Measurements from ENCODE around the gene SLC9A9. TPM values are rescaled to one million over a fixed set of nuclear protein-coding genes. Genes with fewer than 3 reads are reported as not detected.
A peak's percentile ranks its signal among the peaks of the same experiment; 100 is the strongest.
"Not testable (repeated sequence)": the region's sequence is repeated elsewhere in the genome, so short reads cannot be mapped to it uniquely, and the experiment has no call there.

The SLC9A9 gene
- total RNA-seq, 2 experiments from 2014 or later: 12.2 TPM

DNA sequence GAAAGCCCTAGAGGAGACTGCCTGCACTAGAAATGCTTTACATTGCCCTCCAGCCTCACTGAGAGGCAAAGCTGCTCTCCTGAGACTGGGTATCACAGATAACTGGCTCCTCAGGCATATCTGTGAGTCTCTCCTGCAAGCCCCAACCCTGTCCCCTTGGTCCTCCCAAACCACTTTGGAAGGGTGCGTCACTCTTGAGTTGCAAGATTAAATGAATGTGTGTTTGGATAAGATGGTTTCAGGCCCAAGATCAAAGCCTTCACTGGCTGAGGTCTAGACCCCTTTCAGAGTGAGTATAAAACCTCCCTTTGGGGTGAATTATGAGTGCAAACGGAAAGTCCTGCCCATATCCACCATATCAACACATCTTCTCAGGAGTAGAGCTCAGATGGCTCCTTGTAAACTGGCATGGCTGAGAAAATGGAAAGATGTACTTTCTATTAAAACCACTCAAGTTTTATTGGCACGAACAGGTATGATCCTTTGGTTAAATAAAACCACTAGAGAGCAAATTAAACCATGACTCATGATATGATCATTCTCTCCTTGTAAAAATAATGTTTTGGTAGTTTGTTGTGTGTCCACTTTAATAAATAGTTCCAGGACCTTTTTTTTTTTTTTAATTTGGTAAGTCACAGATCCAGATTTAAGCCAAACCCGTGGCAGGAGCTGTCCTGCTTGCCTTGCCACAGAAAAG, 564.7 kb downstream of the SLC9A9 start:
- Mint-ChIP-seq H3K4me1 (ENCODE audit: low read depth) (peaks cover 15% of the 10 kb centered on the region), H3K27me3 (no peaks in the 10 kb centered on the region), H3K9me3 (no peaks in the 10 kb centered on the region), H3K36me3 (ENCODE audit: low read depth) (no peaks in the 10 kb centered on the region), H3K27ac (no peak overlapping the region), H3K4me3 (no peak overlapping the region)
- no peak for DNase-seq
- ATAC-seq (ENCODE audit: poor library complexity): no peak
- Histone ChIP-seq H3K27ac (ENCODE audit: low read depth in 1 of 2, low read length in 2 of 2) (no peak overlapping the region), H3K4me1 (ENCODE audit: insufficient read depth, low read length) (no peaks in the 10 kb centered on the region), H3K4me3 (ENCODE audit: low read length) (no peak overlapping the region), H3K27me3 (ENCODE audit: control insufficient read depth in 1 of 2, insufficient read depth in 2 of 2, low read length in 2 of 2) (no peaks in the 10 kb centered on the region), H3K9me3 (ENCODE audit: control insufficient read depth in 1 of 2, insufficient read depth in 1 of 2, low read length in 2 of 2) (peaks cover 0 to 8% of the 10 kb centered on the region in 2 experiments), H3K36me3 (ENCODE audit: insufficient read depth, low read length) (no peaks in the 10 kb centered on the region)
- intact Hi-C loops (cut with DNase I, micrococcal nuclease): no loop called here
- POLR2A ChIA-PET: no interaction called here
- CTCF ChIA-PET: no interaction called here
- TF ChIP-seq, protein P1, sequence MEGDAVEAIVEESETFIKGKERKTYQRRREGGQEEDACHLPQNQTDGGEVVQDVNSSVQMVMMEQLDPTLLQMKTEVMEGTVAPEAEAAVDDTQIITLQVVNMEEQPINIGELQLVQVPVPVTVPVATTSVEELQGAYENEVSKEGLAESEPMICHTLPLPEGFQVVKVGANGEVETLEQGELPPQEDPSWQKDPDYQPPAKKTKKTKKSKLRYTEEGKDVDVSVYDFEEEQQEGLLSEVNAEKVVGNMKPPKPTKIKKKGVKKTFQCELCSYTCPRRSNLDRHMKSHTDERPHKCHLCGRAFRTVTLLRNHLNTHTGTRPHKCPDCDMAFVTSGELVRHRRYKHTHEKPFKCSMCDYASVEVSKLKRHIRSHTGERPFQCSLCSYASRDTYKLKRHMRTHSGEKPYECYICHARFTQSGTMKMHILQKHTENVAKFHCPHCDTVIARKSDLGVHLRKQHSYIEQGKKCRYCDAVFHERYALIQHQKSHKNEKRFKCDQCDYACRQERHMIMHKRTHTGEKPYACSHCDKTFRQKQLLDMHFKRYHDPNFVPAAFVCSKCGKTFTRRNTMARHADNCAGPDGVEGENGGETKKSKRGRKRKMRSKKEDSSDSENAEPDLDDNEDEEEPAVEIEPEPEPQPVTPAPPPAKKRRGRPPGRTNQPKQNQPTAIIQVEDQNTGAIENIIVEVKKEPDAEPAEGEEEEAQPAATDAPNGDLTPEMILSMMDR (IDR thresholded peaks at IDR 0.05): no peak

DNA sequence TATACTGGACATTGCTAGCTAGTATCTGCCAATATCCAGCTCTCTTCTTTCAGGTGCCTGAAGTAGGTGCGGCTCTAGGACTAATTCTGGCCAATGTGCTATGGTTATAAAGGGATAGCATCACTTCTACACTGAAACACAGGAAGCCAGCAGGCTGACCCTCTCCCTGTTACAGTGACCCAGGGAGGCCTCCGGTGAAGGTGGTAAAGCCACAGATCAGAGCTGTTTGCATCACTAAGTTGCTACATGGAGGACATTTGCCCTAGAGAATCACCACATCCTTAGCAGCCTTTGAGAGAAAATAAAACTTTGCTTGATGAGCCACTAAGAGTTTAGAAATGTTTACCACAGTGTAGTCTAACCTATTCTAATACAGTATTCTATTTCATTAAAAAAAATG, 567.3 kb downstream of the SLC9A9 start:
- CTCF ChIA-PET: interaction anchor here (0.8 kb wide), 1 partner anchor 469 kb away, joined by 4 read pairs; no protein-coding TSS in a partner anchor
- no peaks in the 10 kb centered on the region for H3K36me3 Mint-ChIP-seq (ENCODE audit: low read depth)
- no peak overlapping the region for H3K27ac Mint-ChIP-seq
- H3K9me3 Mint-ChIP-seq: no peaks in the 10 kb centered on the region
- intact Hi-C loops (cut with DNase I, micrococcal nuclease): no loop called here
- Histone ChIP-seq H3K36me3 (ENCODE audit: insufficient read depth, low read length) (no peaks in the 10 kb centered on the region), H3K4me3 (ENCODE audit: low read length) (no peak overlapping the region), H3K27ac (ENCODE audit: low read depth in 1 of 2, low read length in 2 of 2) (no peak overlapping the region), H3K9me3 (ENCODE audit: control insufficient read depth in 1 of 2, insufficient read depth in 1 of 2, low read length in 2 of 2) (peaks cover 0 to 8% of the 10 kb centered on the region in 2 experiments), H3K4me1 (ENCODE audit: insufficient read depth, low read length) (no peaks in the 10 kb centered on the region), H3K27me3 (ENCODE audit: control insufficient read depth in 1 of 2, insufficient read depth in 2 of 2, low read length in 2 of 2) (no peaks in the 10 kb centered on the region)
- H3K4me3 Mint-ChIP-seq: no peak overlapping the region
- peaks cover 37% of the 10 kb centered on the region for H3K4me1 Mint-ChIP-seq (ENCODE audit: low read depth)
- no peaks in the 10 kb centered on the region for H3K27me3 Mint-ChIP-seq
- peak in 1 of 14 experiments; percentile 18 for DNase-seq
- TF ChIP-seq, protein P1 (IDR thresholded peaks at IDR 0.05): no peak
- no peak for ATAC-seq (ENCODE audit: poor library complexity)
- POLR2A ChIA-PET: no interaction called here

DNA sequence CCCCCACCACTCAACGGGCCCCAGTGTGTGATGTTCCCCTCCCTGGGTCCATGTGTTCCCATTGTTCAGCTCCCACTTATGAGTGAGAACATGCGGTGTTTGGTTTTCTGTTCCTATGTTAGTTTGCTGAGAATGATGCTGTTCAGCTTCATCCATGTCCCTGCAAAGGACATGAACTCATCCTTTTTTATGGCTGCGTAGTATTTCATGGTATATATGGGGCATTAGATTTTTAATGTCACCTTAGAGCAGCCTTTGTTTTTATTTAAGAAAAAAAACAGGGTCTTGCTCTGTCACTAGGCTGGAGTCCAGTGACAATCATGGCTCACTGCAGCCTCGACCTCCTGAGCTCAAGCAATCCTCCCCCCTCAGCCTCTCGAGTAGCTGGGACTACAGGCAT, 568.7 kb downstream of the SLC9A9 start:
- H3K4me1 Mint-ChIP-seq (ENCODE audit: low read depth): peaks cover 37% of the 10 kb centered on the region
- ATAC-seq (ENCODE audit: poor library complexity); H3K4me3 ChIP-seq (ENCODE audit: low read length); H3K36me3 Mint-ChIP-seq (ENCODE audit: low read depth); H3K36me3 ChIP-seq (ENCODE audit: insufficient read depth, low read length); H3K27me3 ChIP-seq (ENCODE audit: control insufficient read depth in 1 of 2, insufficient read depth in 2 of 2, low read length in 2 of 2); H3K4me3 Mint-ChIP-seq; intact Hi-C loops (cut with DNase I, micrococcal nuclease); CTCF ChIA-PET; H3K9me3 ChIP-seq (ENCODE audit: control insufficient read depth in 1 of 2, insufficient read depth in 1 of 2, low read length in 2 of 2); H3K4me1 ChIP-seq (ENCODE audit: insufficient read depth, low read length); DNase-seq; H3K27me3 Mint-ChIP-seq; H3K27ac Mint-ChIP-seq; POLR2A ChIA-PET; H3K9me3 Mint-ChIP-seq; H3K27ac ChIP-seq (ENCODE audit: low read depth in 1 of 2, low read length in 2 of 2): not testable (repeated sequence)

DNA sequence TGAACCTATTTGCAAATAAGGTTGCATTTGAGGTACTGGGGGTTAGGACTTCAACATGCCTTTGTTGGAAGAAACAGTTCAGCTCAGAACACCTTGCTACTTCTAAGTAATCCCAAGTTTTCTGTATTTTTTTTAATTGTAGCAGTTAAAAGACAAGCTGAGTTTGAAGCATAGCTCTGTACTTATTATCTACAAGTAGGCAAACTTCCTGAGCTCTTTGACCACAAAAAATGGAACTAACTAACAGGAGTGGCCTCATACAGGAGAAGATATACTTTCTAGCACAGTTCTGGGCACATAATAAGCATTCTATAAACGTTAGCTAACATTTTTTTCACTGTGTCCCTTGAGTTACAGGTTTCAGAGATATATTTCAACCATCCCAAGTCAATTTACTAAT, 569.5 kb downstream of the SLC9A9 start:
- Mint-ChIP-seq H3K9me3 (no peaks in the 10 kb centered on the region), H3K4me1 (ENCODE audit: low read depth) (peaks cover 37% of the 10 kb centered on the region), H3K4me3 (no peak overlapping the region), H3K27ac (peak overlapping the region; percentile 28), H3K27me3 (no peaks in the 10 kb centered on the region), H3K36me3 (ENCODE audit: low read depth) (no peaks in the 10 kb centered on the region)
- ATAC-seq (ENCODE audit: poor library complexity) (no peak), DNase-seq (no peak)
- Histone ChIP-seq H3K36me3 (ENCODE audit: insufficient read depth, low read length) (no peaks in the 10 kb centered on the region), H3K27me3 (ENCODE audit: control insufficient read depth in 1 of 2, insufficient read depth in 2 of 2, low read length in 2 of 2) (no peaks in the 10 kb centered on the region), H3K9me3 (ENCODE audit: control insufficient read depth in 1 of 2, insufficient read depth in 1 of 2, low read length in 2 of 2) (peaks cover 0 to 8% of the 10 kb centered on the region in 2 experiments), H3K27ac (ENCODE audit: low read depth in 1 of 2, low read length in 2 of 2) (no peak overlapping the region), H3K4me1 (ENCODE audit: insufficient read depth, low read length) (no peaks in the 10 kb centered on the region), H3K4me3 (ENCODE audit: low read length) (no peak overlapping the region)
- CTCF ChIA-PET: no interaction called here
- intact Hi-C loops (cut with DNase I, micrococcal nuclease): no loop called here
- TF ChIP-seq, protein P1 (IDR thresholded peaks at IDR 0.05): no peak
- POLR2A ChIA-PET: no interaction called here

All from CD4-positive, alpha-beta T cell (primary cell).